Activated CD8-positive, alpha-beta memory T cell treated with anti-CD3 and anti-CD28 coated beads for 36 hours (primary cell): ENCODE data around the gene XXYLT1. TPM values are rescaled to one million over a fixed set of nuclear protein-coding genes. Genes with fewer than 3 reads are reported as not detected.

Source experiments
- CTCF ChIA-PET: fragments of 350-600 bp; sonication (Branson Sonifier 250); formaldehyde crosslinking; loops from one replicate; lab custom pipeline; 2021; ENCODE audit warnings: antibody characterized with exemption; lab: Charles Lee
- POLR2A ChIA-PET: fragments of 350-600 bp; sonication (Branson Sonifier 250); formaldehyde crosslinking; loops from one replicate; lab custom pipeline; 2021; ENCODE audit warnings: antibody characterized with exemption; lab: Charles Lee
- total RNA-seq, 2 experiments: library from RNA; stranded (reverse); gene quantifications; one replicate each; pipeline ENCODE4 v1.2.3, GENCODE V29; 2021

The XXYLT1 gene
- total RNA-seq, 2 experiments from 2014 or later, result 9.1 to 9.3 TPM

DNA sequence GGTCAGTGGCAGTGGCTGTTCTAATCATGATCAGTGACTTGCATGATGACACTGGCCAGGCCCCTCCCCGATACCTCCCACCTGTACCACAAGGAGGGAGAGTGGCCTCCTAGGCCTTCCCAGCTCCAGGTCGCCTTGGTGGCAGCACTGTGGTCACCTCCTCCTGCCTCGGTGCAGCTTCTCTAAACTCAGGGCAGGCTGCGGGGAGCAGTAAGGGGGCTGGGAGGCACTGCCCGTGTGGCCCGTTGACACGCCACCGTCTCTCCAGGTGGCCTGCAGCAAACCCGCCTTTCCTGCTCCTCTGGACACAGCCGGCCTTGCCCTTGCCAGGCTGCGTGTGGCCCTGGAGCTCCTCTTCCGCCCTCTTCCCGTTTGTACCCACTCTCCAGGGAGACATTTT, 184.1 kb downstream of the XXYLT1 start:
- CTCF ChIA-PET, result no interaction called here
- POLR2A ChIA-PET, result no interaction called here

- CTCF ChIA-PET, result no interaction called here
- POLR2A ChIA-PET, result no interaction called here
Measured at GRCh38 chr3:195086341-195086740, 184.6 kb downstream of the XXYLT1 start.

- CTCF ChIA-PET, result no interaction called here
- POLR2A ChIA-PET, result no interaction called here
Measured at GRCh38 chr3:195085356-195086130, 185.4 kb downstream of the XXYLT1 start.

GRCh38 chr3:195084746-195085145, 186.2 kb downstream of the XXYLT1 start:
- CTCF ChIA-PET, result no interaction called here
- POLR2A ChIA-PET, result no interaction called here

GRCh38 chr3:195083659-195084058, 187.3 kb downstream of the XXYLT1 start:
- ChIA-PET POLR2A (no interaction called here), CTCF (no interaction called here)

GRCh38 chr3:195082811-195083210, 188.1 kb downstream of the XXYLT1 start:
- ChIA-PET POLR2A (no interaction called here), CTCF (no interaction called here)

DNA sequence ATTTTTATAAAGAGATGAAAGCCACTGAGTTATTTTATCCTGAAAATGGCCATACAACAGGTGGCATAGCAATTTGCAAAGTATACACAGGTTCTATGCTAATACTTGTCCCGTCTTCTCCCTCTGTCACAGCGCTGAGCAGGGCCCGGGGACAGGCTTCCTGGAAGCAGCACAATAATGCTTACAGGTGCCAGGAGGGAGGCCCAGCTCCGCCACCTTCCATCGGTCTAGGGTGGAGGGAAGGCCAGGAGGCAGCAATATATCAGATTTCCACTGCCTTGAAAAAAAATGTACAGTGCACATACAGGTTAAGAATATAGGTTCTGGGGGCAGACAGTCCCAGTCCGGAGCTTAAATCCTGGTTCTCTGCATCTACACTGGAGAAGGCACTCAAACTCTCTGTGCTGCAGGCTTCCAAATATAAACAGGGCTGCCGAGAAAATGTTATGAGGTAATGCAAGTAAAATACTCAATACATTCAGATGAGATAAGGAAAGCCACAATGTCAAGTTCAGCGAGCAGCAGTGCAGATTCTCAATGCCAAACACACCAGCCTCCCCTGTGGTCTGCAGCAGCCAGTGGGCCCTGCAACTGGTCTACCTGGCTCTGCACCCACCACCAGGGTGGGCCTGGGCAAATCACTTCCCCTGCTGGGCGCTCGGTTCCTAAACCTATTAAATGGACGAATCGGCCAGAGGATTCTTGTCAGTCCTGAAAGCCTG, 189.6 kb downstream of the XXYLT1 start:
- ChIA-PET CTCF (no interaction called here), POLR2A (no interaction called here)

- CTCF ChIA-PET, result no interaction called here
- POLR2A ChIA-PET, result no interaction called here
Measured at GRCh38 chr3:195080571-195081151, 190.3 kb downstream of the XXYLT1 start.

DNA sequence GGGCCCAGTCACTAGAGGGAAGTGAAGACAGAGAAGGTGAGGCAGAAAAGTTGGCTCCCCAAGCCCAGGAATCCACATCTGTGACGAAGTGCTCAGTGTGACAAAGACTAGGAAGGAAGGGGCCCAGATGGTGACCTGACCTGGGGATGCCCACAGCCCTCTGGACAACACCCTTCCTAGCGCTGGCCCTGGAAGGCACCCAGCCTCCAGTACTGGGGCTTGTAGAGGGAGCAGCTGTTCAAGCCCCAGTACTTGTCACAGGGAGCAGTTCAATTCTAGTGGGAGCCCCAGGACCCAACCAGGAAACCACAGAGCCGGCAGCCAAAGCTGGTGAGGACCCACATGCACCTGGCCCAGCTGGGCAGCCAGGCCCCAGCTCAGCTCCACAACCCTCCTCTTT, 190.8 kb downstream of the XXYLT1 start:
- ChIA-PET CTCF (no interaction called here), POLR2A (no interaction called here)

GRCh38 chr3:195079636-195080035, 191.3 kb downstream of the XXYLT1 start:
- CTCF ChIA-PET, result no interaction called here
- POLR2A ChIA-PET, result no interaction called here

- ChIA-PET CTCF (no interaction called here), POLR2A (interaction anchor here (0.6 kb wide), 1 partner anchor 148 kb away, joined by 3 read pairs; no protein-coding TSS in a partner anchor)
Measured at GRCh38 chr3:195078891-195079440, 192.0 kb downstream of the XXYLT1 start.

DNA sequence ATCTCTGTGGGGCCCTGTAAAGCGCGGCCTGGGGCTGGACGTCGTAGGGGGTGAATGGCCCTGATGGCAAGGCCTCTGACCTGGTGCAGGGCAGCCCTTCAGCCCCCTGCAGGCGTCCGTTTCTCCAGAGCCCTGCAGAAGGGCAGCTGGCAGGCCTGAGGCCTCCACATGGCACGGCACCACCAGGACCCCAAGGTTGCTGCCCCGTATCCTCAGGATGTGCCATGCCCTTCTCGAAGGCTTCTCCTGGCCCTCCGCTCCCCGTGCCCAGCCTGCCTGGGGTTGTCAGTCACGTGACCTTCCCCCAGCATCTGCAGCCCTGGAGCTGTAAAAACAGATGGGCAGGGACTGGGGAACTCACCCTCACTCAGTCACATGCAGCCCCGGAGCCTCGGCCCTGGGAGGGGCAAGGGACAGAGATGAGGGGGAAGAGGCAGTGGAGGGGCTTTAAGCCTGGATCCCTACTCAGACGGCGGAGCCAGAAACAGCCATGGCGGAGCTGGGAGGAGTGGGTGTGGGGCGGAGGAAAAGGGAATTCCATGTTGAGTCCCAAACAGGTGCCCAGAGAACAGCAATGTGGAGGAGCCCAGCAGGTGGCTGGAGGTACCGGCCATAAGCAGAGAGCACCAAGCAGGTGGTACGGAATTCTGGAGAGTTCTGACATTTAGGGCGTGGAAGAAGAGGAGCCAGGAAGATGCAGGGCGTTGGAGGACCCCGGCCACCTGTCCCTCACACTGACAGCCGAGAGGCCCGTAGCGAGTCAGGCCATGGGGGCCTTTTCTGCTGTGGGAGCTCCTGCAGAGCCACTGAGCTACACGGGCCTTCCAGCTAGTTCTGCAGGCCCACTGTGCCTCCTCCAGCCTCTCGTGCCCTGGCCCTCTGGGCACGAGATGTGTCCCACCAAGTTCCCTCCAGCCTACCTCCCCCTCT, 193.1 kb downstream of the XXYLT1 start:
- POLR2A ChIA-PET, result no interaction called here
- CTCF ChIA-PET, result no interaction called here

DNA sequence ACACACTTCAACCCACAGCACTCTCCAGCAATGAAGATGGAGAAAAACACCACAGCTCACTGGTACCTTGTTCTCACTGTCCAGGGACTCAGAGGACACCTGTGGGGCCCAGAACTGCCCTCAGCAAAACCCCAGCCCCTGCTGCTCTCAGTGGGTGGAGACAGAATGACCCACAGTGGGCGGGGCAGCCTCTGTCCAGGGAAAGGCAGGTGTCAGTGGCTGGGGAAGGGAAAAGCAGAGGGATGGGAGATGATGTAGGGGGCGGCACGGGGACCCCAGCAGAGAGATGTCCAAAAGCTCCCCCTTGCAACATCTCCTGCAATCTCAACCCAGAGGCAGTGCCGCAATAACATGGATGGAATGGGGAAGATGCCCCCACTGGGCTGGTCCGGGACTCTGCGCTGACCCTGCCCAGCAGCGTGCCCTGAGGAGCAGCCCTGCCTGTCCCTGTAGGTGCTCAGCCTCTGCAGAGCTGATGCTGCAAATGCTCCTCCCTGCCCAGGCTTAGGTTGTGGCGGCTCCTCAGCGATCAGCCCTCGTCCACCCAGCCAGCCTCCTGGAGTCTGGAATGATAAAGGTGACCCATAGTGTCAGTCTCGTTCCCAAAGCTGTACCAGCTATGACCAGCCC, 193.9 kb downstream of the XXYLT1 start:
- CTCF ChIA-PET, result no interaction called here
- POLR2A ChIA-PET, result no interaction called here

GRCh38 chr3:195075941-195076875, 194.8 kb downstream of the XXYLT1 start:
- POLR2A ChIA-PET, result no interaction called here
- CTCF ChIA-PET, result no interaction called here

- ChIA-PET POLR2A (no interaction called here), CTCF (no interaction called here)
Measured at GRCh38 chr3:195075199-195075940, 195.6 kb downstream of the XXYLT1 start.

DNA sequence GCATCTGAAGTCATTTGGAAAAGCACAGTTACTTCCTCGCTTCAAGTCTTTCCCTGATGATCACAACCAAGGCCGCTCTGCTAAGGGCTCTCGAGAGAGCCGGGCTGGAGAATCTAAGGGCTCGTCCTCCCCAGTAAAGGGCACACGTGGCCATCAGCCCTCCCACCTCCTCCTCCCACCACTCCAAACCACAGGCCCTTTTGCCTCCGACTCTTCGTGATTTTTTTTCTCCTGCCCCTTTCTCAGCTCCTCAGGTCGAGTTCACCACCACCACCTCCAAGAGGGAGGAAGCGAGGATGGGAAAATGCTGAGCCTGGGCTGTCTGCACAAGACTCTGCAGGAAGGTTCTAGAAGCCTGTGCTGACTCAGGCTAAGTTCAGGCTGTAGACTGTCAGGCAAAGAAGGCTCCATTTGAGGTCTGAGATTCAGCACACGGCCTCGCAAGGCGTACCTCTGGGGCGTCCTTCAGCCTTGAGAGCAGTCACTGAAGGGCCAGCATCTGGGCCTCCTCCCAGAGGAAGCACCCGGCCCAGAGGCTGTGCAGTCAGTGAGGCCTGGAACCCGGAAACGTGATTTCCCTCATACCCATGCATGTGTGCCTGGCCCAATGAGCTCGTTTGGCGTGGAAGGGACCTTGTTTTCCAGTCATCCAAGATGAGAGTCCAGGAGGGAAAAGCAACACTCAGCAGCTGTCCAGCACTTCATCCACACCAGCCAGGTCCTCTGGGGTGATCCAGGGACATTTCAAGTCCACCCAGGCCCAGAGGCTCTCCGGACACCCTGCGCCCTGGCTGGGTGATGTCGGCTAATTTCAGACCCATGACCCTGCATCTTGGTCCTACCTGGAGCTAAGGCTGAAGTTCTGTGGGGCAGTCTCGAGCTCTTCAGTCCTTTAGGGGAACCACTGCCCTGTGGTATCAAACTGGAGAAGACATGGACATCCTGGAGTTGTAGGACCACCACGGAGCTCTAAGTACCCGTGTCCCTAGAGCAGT, 196.8 kb downstream of the XXYLT1 start:
- POLR2A ChIA-PET, result no interaction called here
- CTCF ChIA-PET, result no interaction called here
